RWPE1 (cell line): ENCODE results near the gene CYB5B.

Experiments
- CTCF ChIA-PET: fragments of 350-600 bp; sonication (Branson Sonifier 250); formaldehyde crosslinking; extraction: SDS; loops from one replicate; lab custom pipeline; 2021; lab: Yijun Ruan, JAX
- POLR2A ChIA-PET: fragments of 400-600 bp; formaldehyde crosslinking; extraction: SDS; loops from one replicate; lab custom pipeline; 2020; ENCODE audit warnings: antibody characterized with exemption; ENCODE audit not compliant: low non-redundant PET; lab: Yijun Ruan, JAX
- DNase-seq: peaks from one replicate; pipeline ENCODE4 v3.0.0; 2012; ENCODE audit warnings: low spot score
- H3K27ac ChIP-seq: fragments of 450-650 bp; 2 replicates; pipeline ENCODE4 v1.5.1; 2017
- CTCF ChIP-seq: fragments of 450-650 bp; conservative IDR thresholded peaks from 2 replicates; pipeline ENCODE4 v1.5.1; 2017; ENCODE audit warnings: low read depth, mild to moderate bottlenecking

CYB5B gene

GRCh38 chr16:69499541-69500230, 75.3 kb downstream of the CYB5B start:
- no peak overlapping the region; the same call in 1 of the 2 replicates for H3K27ac ChIP-seq
- DNase-seq, result no peak
- CTCF ChIA-PET, result no interaction called here
- POLR2A ChIA-PET, result no interaction called here
- TF ChIP-seq CTCF, result no peak

GRCh38 chr16:69500496-69500895, 76.1 kb downstream of the CYB5B start:
- H3K27ac ChIP-seq, result no peak overlapping the region; the same call in 1 of the 2 replicates
- DNase-seq, result no peak
- CTCF ChIA-PET, result no interaction called here
- POLR2A ChIA-PET, result no interaction called here
- no peak for TF ChIP-seq CTCF

- ChIA-PET CTCF (interaction anchor here (0.6 kb wide), 1 partner anchor 57 kb away, joined by 3 read pairs; no protein-coding TSS in a partner anchor), POLR2A (no interaction called here)
- no peak for DNase-seq
- H3K27ac ChIP-seq, result no peak overlapping the region
- TF ChIP-seq CTCF, result no peak
Observed at GRCh38 chr16:69501956-69502745, 77.7 kb downstream of the CYB5B start.

- DNase-seq, result no peak
- H3K27ac ChIP-seq, result no peak overlapping the region
- ChIA-PET CTCF (interaction anchor here (0.8 kb wide), 1 partner anchor 152 kb away, joined by 3 read pairs; no protein-coding TSS in a partner anchor), POLR2A (no interaction called here)
- no peak for TF ChIP-seq CTCF
Observed at GRCh38 chr16:69503244-69503643, 78.8 kb downstream of the CYB5B start.

GRCh38 chr16:69508033-69508755, 83.8 kb downstream of the CYB5B start:
- TF ChIP-seq CTCF, result no peak
- H3K27ac ChIP-seq, result no peak overlapping the region
- no peak for DNase-seq
- CTCF ChIA-PET, result no interaction called here
- POLR2A ChIA-PET, result no interaction called here

GRCh38 chr16:69509125-69509524, 84.7 kb downstream of the CYB5B start:
- CTCF ChIA-PET, result no interaction called here
- DNase-seq, result no peak
- POLR2A ChIA-PET, result no interaction called here
- TF ChIP-seq CTCF, result no peak
- H3K27ac ChIP-seq, result no peak overlapping the region
